GM12874 (cell line): ENCODE results near the gene FCHSD2.

Source experiments
- CTCF ChIP-seq: IDR thresholded peaks from 2 replicates; pipeline ENCODE4 v1.5.1; 2011; ENCODE audit warnings: low read depth, mild to moderate bottlenecking, control low read depth, low read length, moderate library complexity; ENCODE audit not compliant: insufficient read depth

The FCHSD2 gene

GRCh38 chr11:73116636-73117035, 25.5 kb downstream of the FCHSD2 start:
- no peak for TF ChIP-seq CTCF

GRCh38 chr11:73114835-73115220, 27.3 kb downstream of the FCHSD2 start:
- no peak for TF ChIP-seq CTCF

GRCh38 chr11:73114110-73114834, 27.8 kb downstream of the FCHSD2 start:
- TF ChIP-seq CTCF, result no peak

DNA sequence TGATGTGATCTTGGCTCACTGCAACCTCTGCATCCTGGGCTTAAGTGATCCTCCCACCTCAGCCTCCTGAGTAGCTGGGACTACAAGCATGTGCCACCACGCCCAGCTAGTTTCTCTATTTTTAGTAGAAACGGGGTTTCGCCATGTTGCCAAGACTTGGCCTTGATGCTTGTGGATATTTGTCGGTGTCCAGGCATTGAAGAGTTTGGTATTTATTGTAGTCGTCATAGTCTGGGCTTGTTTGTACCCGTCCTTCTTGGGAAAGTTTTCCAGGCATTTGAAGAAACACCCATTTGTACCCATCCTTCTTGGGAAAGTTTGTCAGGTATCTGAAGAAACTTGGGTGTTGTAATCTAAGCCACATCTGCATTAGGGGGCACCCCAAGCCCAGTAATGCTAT, 28.7 kb downstream of the FCHSD2 start:
- TF ChIP-seq CTCF, result no peak

DNA sequence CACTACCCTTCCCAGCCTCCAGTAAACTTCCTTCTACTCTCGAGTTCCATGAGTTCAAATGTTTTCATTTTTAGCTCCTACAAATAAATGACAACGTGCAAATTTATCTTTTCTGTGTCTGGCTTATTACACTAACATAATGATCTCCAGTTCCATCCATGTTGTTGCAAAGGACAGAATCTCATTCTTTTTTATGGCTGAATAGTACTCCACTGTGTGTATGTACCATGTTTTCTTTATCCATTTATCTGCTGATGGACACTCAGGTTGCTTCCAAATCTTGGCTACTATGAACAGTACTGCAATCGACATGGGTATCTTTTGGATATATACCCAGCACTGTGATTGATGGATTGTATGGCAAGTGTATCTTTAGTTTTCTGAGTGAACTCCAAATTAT, 34.5 kb downstream of the FCHSD2 start:
- TF ChIP-seq CTCF, result no peak

DNA sequence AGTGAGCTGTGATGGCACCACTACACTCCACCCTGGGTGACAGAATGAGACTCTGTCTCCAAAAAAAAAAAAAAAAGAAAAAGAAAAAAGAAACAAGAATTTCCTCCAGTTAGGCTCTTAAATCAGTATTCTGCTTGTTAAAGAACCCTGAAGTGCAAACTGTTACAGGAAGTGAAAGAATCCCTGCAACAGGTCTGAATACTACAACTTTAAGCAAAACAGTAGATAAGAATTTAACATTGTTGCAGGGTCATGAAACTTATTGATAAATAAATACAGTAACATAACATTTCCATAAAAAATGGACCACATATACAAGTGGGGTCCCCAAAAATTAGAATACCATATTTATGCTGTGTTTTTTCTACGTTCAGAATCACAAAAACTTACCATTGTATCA, 35.8 kb downstream of the FCHSD2 start:
- TF ChIP-seq CTCF, result no peak

DNA sequence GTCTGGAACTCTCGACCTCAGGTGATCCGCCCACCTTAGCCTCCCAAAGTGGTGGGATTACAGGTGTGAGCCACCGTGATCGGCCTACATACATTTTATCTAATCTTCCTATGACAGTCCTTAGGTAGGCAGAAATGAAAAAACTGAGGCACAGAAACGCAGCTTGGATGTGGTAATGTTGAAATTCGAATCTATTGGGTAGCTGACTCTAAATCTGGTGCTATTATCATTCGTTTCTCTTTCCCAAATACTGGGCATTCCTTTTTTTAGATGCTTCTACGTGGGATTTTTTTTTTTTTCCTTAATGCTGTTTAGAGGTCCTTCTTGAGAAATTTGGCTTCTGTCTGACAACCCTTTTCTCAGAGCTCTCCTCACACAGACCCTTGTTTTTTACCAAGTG, 41.5 kb downstream of the FCHSD2 start:
- TF ChIP-seq CTCF, result no peak
